Measurements from ENCODE around the gene CLCN5. TPM values are rescaled to one million over a fixed set of nuclear protein-coding genes. Genes with fewer than 3 reads are reported as not detected.
A peak's percentile ranks its signal among the peaks of the same experiment; 100 is the strongest.

The CLCN5 gene
- total RNA-seq, 1 experiment from 2014 or later = 4.9 TPM

DNA sequence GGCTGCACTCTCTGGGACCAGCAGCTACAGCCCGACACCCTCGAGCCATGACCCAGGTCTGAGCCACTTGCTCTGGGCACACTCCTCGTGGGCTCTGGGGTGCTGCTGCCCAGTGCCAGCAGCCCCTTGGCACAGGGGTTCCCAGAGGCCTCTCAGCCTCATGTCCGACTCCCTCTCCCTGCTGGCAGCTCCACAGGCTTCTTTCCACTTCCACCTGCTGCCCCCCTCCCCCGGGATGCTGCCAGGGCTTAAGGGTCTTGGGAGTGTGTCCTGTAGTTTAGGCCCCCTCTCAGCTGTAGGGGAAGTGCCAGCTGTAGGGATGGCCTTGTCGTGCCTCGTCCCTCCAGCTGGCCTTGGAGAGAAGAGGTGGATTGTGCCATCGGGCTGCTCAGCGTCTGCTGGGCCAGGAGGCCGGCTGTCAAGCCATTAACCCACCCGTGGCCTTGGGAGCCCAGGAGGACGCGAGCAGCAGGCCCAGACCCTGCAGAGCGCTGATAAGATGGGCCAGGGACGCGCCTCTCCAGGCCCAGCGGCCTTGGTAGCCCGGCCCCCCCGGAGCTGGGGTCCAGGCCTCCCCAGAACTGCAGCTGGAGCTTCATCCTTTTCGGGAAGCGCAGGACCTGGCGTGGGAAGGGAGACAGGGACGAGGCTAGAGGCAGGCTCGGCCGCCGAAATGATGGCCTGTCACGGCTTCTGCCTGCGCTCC is 44.1 kb upstream of the CLCN5 start:
- Mint-ChIP-seq H3K9me3 (ENCODE audit: unreplicated experiment) (no peaks in the 10 kb centered on the region), H3K27ac (ENCODE audit: low read depth, unreplicated experiment) (no peak overlapping the region), H3K36me3 (ENCODE audit: insufficient read depth, unreplicated experiment) (no peaks in the 10 kb centered on the region), H3K4me1 (ENCODE audit: insufficient read depth, unreplicated experiment) (peaks cover 4% of the 10 kb centered on the region), H3K27me3 (ENCODE audit: insufficient read depth, unreplicated experiment) (peaks cover 11% of the 10 kb centered on the region), H3K4me3 (ENCODE audit: unreplicated experiment) (peak overlapping the region; percentile 74)
- intact Hi-C loops (cut with micrococcal nuclease) = loop anchor here (5.0 kb wide), 1 partner anchor 686 kb away; no protein-coding TSS in a partner anchor
- TF ChIP-seq, protein P1, sequence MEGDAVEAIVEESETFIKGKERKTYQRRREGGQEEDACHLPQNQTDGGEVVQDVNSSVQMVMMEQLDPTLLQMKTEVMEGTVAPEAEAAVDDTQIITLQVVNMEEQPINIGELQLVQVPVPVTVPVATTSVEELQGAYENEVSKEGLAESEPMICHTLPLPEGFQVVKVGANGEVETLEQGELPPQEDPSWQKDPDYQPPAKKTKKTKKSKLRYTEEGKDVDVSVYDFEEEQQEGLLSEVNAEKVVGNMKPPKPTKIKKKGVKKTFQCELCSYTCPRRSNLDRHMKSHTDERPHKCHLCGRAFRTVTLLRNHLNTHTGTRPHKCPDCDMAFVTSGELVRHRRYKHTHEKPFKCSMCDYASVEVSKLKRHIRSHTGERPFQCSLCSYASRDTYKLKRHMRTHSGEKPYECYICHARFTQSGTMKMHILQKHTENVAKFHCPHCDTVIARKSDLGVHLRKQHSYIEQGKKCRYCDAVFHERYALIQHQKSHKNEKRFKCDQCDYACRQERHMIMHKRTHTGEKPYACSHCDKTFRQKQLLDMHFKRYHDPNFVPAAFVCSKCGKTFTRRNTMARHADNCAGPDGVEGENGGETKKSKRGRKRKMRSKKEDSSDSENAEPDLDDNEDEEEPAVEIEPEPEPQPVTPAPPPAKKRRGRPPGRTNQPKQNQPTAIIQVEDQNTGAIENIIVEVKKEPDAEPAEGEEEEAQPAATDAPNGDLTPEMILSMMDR (IDR thresholded peaks at IDR 0.05; ENCODE audit: unreplicated experiment) = no peak
- BruUV-seq (replicated peaks) = no TSS peak
- no peak for DNase-seq (ENCODE audit: unreplicated experiment)
- ChIA-PET POLR2A (interaction anchor here (0.7 to 2.2 kb wide), 3 partner anchors 38 to 720 kb away, joined by 3 to 9 read pairs (median 3); partner anchors contain the start of gene CLCN5), CTCF (interaction anchor here (0.5 to 1.7 kb wide), 10 partner anchors 13 to 1247 kb away, joined by 3 to 5 read pairs (median 3); partner anchors contain the start of gene GPKOW)

DNA sequence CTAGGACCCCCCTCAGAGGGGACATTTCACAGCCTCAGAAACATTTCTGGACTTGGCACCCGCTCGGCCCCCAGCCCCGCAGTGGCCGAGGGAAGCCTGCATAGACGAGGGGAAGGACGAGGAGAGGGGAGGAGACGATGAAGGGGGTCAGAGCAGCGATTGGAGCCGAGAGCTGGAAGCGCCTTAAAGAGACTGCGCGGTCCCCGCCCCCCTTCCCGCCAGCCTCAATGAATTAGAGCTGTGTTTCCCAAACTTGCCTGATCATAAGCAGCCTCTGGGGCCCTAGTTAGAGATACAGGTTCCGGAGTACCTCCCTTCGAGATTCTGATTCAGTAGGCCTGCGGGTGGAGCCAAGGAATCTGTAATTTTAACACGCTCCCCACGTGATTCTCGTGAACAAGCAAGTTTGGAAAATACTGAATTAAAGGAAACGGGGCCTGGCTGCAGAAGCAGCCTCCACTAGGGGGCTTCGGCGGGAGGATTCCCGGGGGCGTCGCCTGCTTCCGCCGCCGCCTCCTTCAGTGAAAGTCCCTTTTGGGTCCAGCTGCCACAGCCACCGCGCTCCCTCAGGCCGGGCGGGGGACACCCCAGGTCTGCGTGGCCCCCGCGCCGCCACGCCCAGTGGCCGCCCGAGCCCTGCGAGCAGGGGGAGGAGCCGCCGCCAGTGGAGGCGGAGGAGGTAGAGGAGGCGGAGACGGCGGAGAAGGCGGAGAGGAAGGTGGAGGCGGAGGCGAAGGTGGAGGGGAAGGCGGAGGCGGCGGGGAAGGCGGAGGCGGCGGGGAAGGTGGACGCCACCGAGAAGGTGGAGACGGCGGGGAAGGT is 43.4 kb upstream of the CLCN5 start, which contains the start of gene USP27X:
TSS of gene USP27X (plus strand) at position 651 of the 822 bp plus-strand sequence. CDS start 824 bp downstream, outside the sequence.
- TF ChIP-seq, protein P1 (IDR thresholded peaks at IDR 0.05; ENCODE audit: unreplicated experiment) = peak; percentile 52
- Mint-ChIP-seq H3K4me3 (ENCODE audit: unreplicated experiment) (peak within 1 kb of the TSS; percentile 74), H3K9me3 (ENCODE audit: unreplicated experiment) (no peaks in the 10 kb centered on the region), H3K4me1 (ENCODE audit: insufficient read depth, unreplicated experiment) (peaks cover 4% of the 10 kb centered on the region), H3K27ac (ENCODE audit: low read depth, unreplicated experiment) (peak within 1 kb of the TSS; percentile 51), H3K27me3 (ENCODE audit: insufficient read depth, unreplicated experiment) (peaks cover 11% of the 10 kb centered on the region), H3K36me3 (ENCODE audit: insufficient read depth, unreplicated experiment) (no peaks in the 10 kb centered on the region)
- peak; percentile 68 for DNase-seq (ENCODE audit: unreplicated experiment)
- BruUV-seq (replicated peaks) = no TSS peak
- intact Hi-C loops (cut with micrococcal nuclease) = loop anchor here (5.0 kb wide), 1 partner anchor 687 kb away; no protein-coding TSS in a partner anchor
- POLR2A ChIA-PET = interaction anchor here (0.7 to 2.2 kb wide), 3 partner anchors 38 to 960 kb away, joined by 3 to 9 read pairs (median 3); partner anchors contain the start of genes CLCN5 and PIM2
- CTCF ChIA-PET = interaction anchor here (0.5 to 1.7 kb wide), 8 partner anchors 13 to 1248 kb away, joined by 3 to 5 read pairs (median 3); no protein-coding TSS in a partner anchor

GRCh38 chrX:49879656-49880277 is 42.6 kb upstream of the CLCN5 start:
- Mint-ChIP-seq H3K4me1 (ENCODE audit: insufficient read depth, unreplicated experiment) (peaks cover 4% of the 10 kb centered on the region), H3K9me3 (ENCODE audit: unreplicated experiment) (no peaks in the 10 kb centered on the region), H3K27ac (ENCODE audit: low read depth, unreplicated experiment) (peak overlapping the region; percentile 51), H3K36me3 (ENCODE audit: insufficient read depth, unreplicated experiment) (no peaks in the 10 kb centered on the region), H3K27me3 (ENCODE audit: insufficient read depth, unreplicated experiment) (peaks cover 11% of the 10 kb centered on the region), H3K4me3 (ENCODE audit: unreplicated experiment) (peak overlapping the region; percentile 74)
- intact Hi-C loops (cut with micrococcal nuclease) = loop anchor here (5.0 kb wide), 2 partner anchors 38 to 687 kb away; no protein-coding TSS in a partner anchor
- TF ChIP-seq, protein P1 (IDR thresholded peaks at IDR 0.05; ENCODE audit: unreplicated experiment) = no peak
- POLR2A ChIA-PET = interaction anchor here (0.8 to 2.2 kb wide), 2 partner anchors 43 to 961 kb away, joined by 3 to 9 read pairs; partner anchors contain the start of genes CLCN5 and PIM2
- CTCF ChIA-PET = interaction anchor here (0.6 to 1.6 kb wide), 3 partner anchors 12 to 50 kb away, joined by 3 to 5 read pairs (median 3); no protein-coding TSS in a partner anchor
- DNase-seq (ENCODE audit: unreplicated experiment) = no peak
- BruUV-seq (replicated peaks) = no TSS peak

Data from MCF 10A (cell line).